Neural cell (in vitro differentiated cells): Measurements from ENCODE around the gene TMEM35B. TPM values are rescaled to one million over a fixed set of nuclear protein-coding genes. Genes with fewer than 3 reads are reported as not detected.
"Not testable (repeated sequence)": the region's sequence is repeated elsewhere in the genome, so short reads cannot be mapped to it uniquely, and the experiment has no call there.

Experiments
- H2AFZ ChIP-seq: fragments of 200-600, 300-800 bp; sonication (generic), shearing (Covaris generic); 2 replicates; pipeline ENCODE4 v1.6.0; 2014; ENCODE audit warnings: low read depth, mild to moderate bottlenecking, antibody characterized with exemption, low read length, moderate library complexity
- H3F3A ChIP-seq: fragments of 200-600 bp; shearing (Covaris generic); 2 replicates; pipeline ENCODE4 v1.6.1; 2016; ENCODE audit warnings: mild to moderate bottlenecking, moderate library complexity, mixed read lengths, antibody characterized with exemption, low read length; ENCODE audit not compliant: insufficient read depth, poor library complexity, severe bottlenecking
- H3K27ac ChIP-seq: fragments of 200-600, 300-800 bp; sonication (generic), shearing (Covaris generic); 2 replicates; pipeline ENCODE4 v1.5.1; 2014; ENCODE audit warnings: mild to moderate bottlenecking, low read length, moderate library complexity
- H3K27me3 ChIP-seq: fragments of 300-800, 200-600 bp; sonication (generic), shearing (Covaris generic); 2 replicates; pipeline ENCODE4 v1.6.0; 2014; ENCODE audit warnings: mild to moderate bottlenecking, low read depth, low read length, moderate library complexity; ENCODE audit not compliant: insufficient read depth
- H3K36me3 ChIP-seq: fragments of 300-800, 200-600 bp; sonication (generic), shearing (Covaris generic); 2 replicates; pipeline ENCODE4 v1.5.1; 2014; ENCODE audit warnings: mild to moderate bottlenecking, antibody characterized with exemption, low read length, moderate library complexity; ENCODE audit not compliant: insufficient read depth
- H3K4me2 ChIP-seq: fragments of 300-800, 200-600 bp; sonication (generic), shearing (Covaris generic); 2 replicates; pipeline ENCODE4 v1.6.0; 2014; ENCODE audit warnings: mild to moderate bottlenecking, low read length
- H3K4me3 ChIP-seq: fragments of 300-800, 200-600 bp; sonication (generic), shearing (Covaris generic); 2 replicates; pipeline ENCODE4 v1.5.1; 2014; ENCODE audit warnings: mild to moderate bottlenecking, low read length, moderate library complexity
- H3K79me2 ChIP-seq: fragments of 200-600 bp; shearing (Covaris generic); replicated peaks from 2 replicates; pipeline ENCODE4 v1.6.0; 2014; ENCODE audit warnings: mild to moderate bottlenecking, low read length, moderate library complexity; ENCODE audit not compliant: insufficient read depth
- H3K9ac ChIP-seq: fragments of 300-800, 200-600 bp; sonication (generic), shearing (Covaris generic); 2 replicates; pipeline ENCODE4 v1.6.1; 2016; ENCODE audit warnings: mild to moderate bottlenecking, low read length, mixed read lengths
- H3K9me2 ChIP-seq: fragments of 200-600 bp; shearing (Covaris generic); 2 replicates; pipeline ENCODE4 v1.6.1; 2016; ENCODE audit warnings: mild to moderate bottlenecking, low read length, mixed read lengths; ENCODE audit not compliant: insufficient read depth
- H3K9me3 ChIP-seq: fragments of 200-600, 300-800 bp; sonication (generic), shearing (Covaris generic); 2 replicates; pipeline ENCODE4 v1.6.1; 2016; ENCODE audit warnings: mild to moderate bottlenecking, mixed run types, low read length, moderate library complexity, mixed read lengths
- H4K20me1 ChIP-seq: fragments of 200-600 bp; shearing (Covaris generic); 2 replicates; pipeline ENCODE4 v1.6.1; 2016; ENCODE audit warnings: mild to moderate bottlenecking, mixed run types; ENCODE audit not compliant: insufficient read depth
- EZH2 ChIP-seq: fragments of 200-600, 300-800 bp; shearing (Covaris generic), sonication (generic); IDR thresholded peaks from 2 replicates; pipeline ENCODE4 v1.6.1; 2014; ENCODE audit warnings: antibody characterized with exemption, low read length, borderline replicate concordance, mild to moderate bottlenecking; ENCODE audit not compliant: insufficient read depth, poor library complexity, severe bottlenecking
- POLR2AphosphoS5 ChIP-seq: IDR thresholded peaks from 2 replicates; pipeline ENCODE4 v1.6.1; 2012
- polyA plus RNA-seq: library from polyadenylated mRNA; depleted of rRNA; stranded (reverse); fragments of >200 nt; gene quantifications from 2 replicates; pipeline ENCODE4 v1.2.3, GENCODE V29; 2014
- small RNA-seq, 3 experiments: library from RNA; depleted of rRNA; stranded (forward); fragments of <200 nt; gene quantifications; one replicate each; pipeline ENCODE3, GENCODE V24; 2012
- TF ChIP-seq, protein P1 (sequence below): IDR thresholded peaks from 2 replicates; pipeline ENCODE4 v1.6.1; 2012; ENCODE audit warnings: borderline replicate concordance
- TF ChIP-seq, protein P2 (sequence below): fragments of 450-650 bp; IDR thresholded peaks from 2 replicates; pipeline ENCODE4 v1.5.1; 2014; ENCODE audit warnings: antibody characterized with exemption, mild to moderate bottlenecking, moderate library complexity; ENCODE audit not compliant: poor library complexity, severe bottlenecking

The TMEM35B gene
- polyA plus RNA-seq, 1 donor from 2014 or later: 1.3 TPM

GRCh38 chr1:34946211-34946610, 38.9 kb downstream of the TMEM35B start:
- Histone ChIP-seq H3K9ac (no peak overlapping the region), H3K4me3 (no peak overlapping the region), H3F3A (no peaks in the 10 kb centered on the region), H3K79me2 (no peaks in the 10 kb centered on the region), H3K9me3 (no peaks in the 10 kb centered on the region), H3K36me3 (no peaks in the 10 kb centered on the region), H3K9me2 (no peaks in the 10 kb centered on the region), H3K27me3 (no peaks in the 10 kb centered on the region), H3K27ac (no peak overlapping the region), H4K20me1 (no peaks in the 10 kb centered on the region), H2AFZ (no peak overlapping the region), H3K4me2 (no peak overlapping the region)
- TF ChIP-seq EZH2 (no peak), POLR2AphosphoS5 (no peak)
- TF ChIP-seq, protein P1, sequence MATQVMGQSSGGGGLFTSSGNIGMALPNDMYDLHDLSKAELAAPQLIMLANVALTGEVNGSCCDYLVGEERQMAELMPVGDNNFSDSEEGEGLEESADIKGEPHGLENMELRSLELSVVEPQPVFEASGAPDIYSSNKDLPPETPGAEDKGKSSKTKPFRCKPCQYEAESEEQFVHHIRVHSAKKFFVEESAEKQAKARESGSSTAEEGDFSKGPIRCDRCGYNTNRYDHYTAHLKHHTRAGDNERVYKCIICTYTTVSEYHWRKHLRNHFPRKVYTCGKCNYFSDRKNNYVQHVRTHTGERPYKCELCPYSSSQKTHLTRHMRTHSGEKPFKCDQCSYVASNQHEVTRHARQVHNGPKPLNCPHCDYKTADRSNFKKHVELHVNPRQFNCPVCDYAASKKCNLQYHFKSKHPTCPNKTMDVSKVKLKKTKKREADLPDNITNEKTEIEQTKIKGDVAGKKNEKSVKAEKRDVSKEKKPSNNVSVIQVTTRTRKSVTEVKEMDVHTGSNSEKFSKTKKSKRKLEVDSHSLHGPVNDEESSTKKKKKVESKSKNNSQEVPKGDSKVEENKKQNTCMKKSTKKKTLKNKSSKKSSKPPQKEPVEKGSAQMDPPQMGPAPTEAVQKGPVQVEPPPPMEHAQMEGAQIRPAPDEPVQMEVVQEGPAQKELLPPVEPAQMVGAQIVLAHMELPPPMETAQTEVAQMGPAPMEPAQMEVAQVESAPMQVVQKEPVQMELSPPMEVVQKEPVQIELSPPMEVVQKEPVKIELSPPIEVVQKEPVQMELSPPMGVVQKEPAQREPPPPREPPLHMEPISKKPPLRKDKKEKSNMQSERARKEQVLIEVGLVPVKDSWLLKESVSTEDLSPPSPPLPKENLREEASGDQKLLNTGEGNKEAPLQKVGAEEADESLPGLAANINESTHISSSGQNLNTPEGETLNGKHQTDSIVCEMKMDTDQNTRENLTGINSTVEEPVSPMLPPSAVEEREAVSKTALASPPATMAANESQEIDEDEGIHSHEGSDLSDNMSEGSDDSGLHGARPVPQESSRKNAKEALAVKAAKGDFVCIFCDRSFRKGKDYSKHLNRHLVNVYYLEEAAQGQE: no peak
- TF ChIP-seq, protein P2, sequence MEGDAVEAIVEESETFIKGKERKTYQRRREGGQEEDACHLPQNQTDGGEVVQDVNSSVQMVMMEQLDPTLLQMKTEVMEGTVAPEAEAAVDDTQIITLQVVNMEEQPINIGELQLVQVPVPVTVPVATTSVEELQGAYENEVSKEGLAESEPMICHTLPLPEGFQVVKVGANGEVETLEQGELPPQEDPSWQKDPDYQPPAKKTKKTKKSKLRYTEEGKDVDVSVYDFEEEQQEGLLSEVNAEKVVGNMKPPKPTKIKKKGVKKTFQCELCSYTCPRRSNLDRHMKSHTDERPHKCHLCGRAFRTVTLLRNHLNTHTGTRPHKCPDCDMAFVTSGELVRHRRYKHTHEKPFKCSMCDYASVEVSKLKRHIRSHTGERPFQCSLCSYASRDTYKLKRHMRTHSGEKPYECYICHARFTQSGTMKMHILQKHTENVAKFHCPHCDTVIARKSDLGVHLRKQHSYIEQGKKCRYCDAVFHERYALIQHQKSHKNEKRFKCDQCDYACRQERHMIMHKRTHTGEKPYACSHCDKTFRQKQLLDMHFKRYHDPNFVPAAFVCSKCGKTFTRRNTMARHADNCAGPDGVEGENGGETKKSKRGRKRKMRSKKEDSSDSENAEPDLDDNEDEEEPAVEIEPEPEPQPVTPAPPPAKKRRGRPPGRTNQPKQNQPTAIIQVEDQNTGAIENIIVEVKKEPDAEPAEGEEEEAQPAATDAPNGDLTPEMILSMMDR: no peak

- not testable (repeated sequence) for H3K79me2 ChIP-seq, H2AFZ ChIP-seq, H3K9me3 ChIP-seq, H3F3A ChIP-seq, H3K9ac ChIP-seq, H4K20me1 ChIP-seq, H3K4me3 ChIP-seq, H3K9me2 ChIP-seq, H3K36me3 ChIP-seq, H3K4me2 ChIP-seq, H3K27ac ChIP-seq, H3K27me3 ChIP-seq
These were observed 43.3 kb downstream of the TMEM35B start for GRCh38 chr1:34941798-34942197.

Small RNA genes within 50 kb of the gene (small RNA-seq; reads per million reads assigned to genes)
- 0 reads per million in 3 experiments for gene TMEM35B

Other genes with a start within 250 kb of the TMEM35B start
- gene GJB5, start 230.3 kb downstream of the TMEM35B start, polyA plus RNA-seq: not detected in 2 replicates
- not detected in 2 replicates for gene GJB4, start 225.6 kb downstream of the TMEM35B start, polyA plus RNA-seq
- gene GJB3, start 204.1 kb downstream of the TMEM35B start, polyA plus RNA-seq: not detected in 2 replicates
- not detected in 2 replicates for gene GJA4, start 192.3 kb downstream of the TMEM35B start, polyA plus RNA-seq
- 39.9 and 42.6 TPM in 2 replicates for gene SMIM12, start 125.6 kb downstream of the TMEM35B start, polyA plus RNA-seq
- 2.9 and 4.7 TPM in 2 replicates for gene DLGAP3, start 55.7 kb downstream of the TMEM35B start, polyA plus RNA-seq
- gene ZMYM6, start 46.6 kb upstream of the TMEM35B start, polyA plus RNA-seq: 28.6 and 31.5 TPM in 2 replicates
- gene ZMYM1, start 94.0 kb upstream of the TMEM35B start, polyA plus RNA-seq: 14.1 and 20.3 TPM in 2 replicates
- gene SFPQ, start 207.8 kb upstream of the TMEM35B start, polyA plus RNA-seq: 1,073 and 1,127 TPM in 2 replicates